T-helper 2 cell (primary cell): ENCODE results near the gene PTGDS.

Experiments used
- DNase-seq, 5 experiments: peaks; one replicate each; pipeline versions ENCODE4 v3.0.0 to v3.0.0-alpha.2; 2012 to 2022
- total RNA-seq, 2 donors: gene quantifications; one replicate each; lab custom pipeline; 2026; lab: John Stamatoyannopoulos, UW

PTGDS gene
- total RNA-seq = 2.2 to 4.2 reads per million in 2 donors

DNA sequence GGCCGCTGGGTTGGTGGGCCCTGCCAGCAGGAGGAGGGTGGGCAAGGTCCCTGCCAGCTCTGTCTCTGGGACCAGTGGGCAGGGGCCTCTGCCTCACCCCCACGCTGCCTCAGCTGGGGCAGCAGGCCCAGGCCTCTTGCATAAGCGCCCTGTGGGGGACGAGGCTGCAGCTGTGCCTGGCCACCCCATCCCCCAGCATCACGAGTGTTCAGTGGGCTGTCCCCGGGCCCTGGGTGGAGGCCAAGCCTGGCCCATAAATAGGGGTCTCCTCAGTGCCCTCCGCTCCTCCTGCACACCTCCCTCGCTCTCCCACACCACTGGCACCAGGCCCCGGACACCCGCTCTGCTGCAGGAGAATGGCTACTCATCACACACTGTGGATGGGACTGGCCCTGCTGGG, at the start of gene PTGDS:
Gene PTGDS, plus strand, starts transcription at position 282 of the 400 bp plus-strand sequence. Its CDS starts 75 bp downstream, at position 357.
- no peak for DNase-seq

DNA sequence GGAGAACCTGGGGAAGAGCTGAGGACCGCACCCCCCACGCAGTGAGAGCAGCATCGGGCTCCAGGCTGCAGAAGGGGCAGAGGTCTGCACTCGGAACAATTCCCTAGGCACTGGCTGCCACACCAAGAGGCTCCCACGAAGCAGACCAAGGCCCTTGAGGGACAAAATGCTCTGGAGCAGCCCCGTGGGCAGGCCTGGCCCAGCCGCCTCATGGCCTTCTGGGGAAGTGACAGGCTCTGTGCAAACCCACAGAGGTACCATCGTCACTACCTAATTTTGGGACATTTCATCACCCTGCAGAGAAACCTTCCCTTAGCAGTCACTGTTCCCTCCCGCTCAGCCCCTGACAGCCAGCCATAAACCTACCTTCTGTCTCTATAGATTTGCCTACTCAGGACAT, 48.7 kb upstream of the PTGDS start:
- no peak for DNase-seq

DNA sequence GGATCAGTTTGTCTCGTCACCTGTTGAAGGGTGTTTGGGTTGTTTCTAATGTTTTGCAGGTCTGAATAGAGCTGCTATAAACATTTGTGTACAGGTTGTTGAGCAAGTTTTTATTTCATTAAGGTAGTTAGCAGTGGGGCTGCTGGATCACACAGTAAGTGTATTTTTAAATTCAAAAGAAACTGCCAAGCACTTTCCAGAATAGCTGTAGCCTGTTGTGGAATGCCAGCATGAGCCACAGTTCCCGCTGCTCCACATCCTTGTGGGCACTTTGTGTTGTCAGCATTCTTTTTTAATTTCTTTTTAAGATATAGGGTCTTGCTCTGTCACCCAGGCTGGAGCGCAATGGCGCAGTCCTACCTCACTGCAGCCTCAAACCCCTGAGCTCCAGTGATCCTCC, 47.3 kb upstream of the PTGDS start:
- no peak for DNase-seq

- DNase-seq = no peak
These were observed 45.6 kb upstream of the PTGDS start for GRCh38 chr9:136931611-136932130.

DNA sequence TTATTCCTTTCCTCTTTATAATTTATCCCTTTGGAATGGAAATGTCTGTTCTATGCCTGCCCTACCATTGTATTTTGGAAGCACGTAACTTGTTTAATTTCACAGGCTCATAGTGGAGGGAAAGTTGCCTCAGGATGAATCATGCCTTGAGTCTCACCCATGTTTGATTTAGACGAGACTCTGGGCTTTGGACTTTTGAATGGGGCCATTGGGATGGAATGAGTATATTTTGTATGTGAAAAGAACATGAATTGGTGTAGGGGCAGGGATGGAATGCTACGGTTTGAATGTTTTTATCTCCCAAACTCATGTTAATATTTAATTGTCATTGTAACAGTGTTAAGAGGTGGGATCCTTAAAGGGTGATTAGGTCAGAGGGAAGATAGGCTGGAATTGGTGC, 43.0 kb upstream of the PTGDS start:
- no peak for DNase-seq

DNA sequence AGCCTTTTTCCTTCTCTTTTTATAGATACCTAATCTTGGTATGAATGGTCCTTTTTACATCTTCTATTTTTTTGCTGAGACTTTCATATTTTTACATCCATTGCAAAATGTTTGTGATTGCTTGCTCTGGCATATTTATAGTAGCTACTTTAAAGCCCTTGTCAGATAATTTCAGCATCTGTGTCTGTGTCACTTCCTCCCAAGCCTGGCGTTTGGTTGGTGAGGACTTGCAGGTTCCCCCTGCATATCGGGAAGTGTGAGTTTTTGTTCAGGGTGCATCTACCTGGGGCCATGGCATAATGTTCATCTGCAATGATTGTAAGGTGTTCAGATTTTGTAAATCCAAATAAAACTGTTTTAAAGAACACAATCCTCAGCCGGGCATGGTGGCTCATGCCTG, 41.7 kb upstream of the PTGDS start:
- no peak for DNase-seq

- DNase-seq = no peak
These were observed 40.6 kb upstream of the PTGDS start for GRCh38 chr9:136936645-136937170.

DNA sequence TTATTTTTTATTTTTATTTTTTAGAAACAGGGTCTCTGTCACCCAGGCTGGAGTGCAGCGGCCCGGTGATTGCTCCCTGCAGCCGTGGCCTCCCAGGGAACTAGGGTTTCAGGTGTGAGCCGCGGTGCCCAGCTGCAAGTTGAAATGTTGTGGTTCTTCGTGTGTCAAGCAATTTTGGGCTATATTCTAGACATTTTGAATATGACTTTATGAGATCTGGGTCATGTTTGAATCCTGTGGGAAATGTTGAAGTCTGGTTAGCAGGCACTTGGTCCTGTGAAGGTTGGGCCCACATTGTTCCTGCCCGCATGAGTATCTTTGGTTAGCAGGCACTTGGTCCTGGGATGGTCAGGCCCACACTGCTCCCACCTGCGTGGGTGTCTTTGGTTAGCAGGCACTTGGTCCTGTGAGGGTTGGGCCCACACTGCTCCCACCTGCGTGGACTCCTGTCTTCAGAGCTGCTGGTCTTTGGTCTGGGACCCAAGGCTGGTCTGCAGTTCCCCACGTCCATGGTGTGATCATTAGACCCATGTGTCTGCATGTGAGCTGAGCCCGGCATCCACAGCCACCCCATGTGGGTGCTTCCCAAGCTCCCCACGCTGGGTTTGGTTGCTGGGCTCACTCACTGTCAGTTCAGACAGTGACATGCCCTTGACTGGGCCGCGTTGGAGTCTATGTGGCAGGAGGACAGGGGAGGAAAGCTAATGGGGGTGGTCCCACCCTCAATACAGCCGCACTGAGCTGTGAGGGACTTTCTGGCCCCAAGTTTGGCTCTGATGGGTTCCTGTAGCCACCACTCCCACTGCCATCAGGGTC, 39.9 kb upstream of the PTGDS start:
- no peak for DNase-seq

DNA sequence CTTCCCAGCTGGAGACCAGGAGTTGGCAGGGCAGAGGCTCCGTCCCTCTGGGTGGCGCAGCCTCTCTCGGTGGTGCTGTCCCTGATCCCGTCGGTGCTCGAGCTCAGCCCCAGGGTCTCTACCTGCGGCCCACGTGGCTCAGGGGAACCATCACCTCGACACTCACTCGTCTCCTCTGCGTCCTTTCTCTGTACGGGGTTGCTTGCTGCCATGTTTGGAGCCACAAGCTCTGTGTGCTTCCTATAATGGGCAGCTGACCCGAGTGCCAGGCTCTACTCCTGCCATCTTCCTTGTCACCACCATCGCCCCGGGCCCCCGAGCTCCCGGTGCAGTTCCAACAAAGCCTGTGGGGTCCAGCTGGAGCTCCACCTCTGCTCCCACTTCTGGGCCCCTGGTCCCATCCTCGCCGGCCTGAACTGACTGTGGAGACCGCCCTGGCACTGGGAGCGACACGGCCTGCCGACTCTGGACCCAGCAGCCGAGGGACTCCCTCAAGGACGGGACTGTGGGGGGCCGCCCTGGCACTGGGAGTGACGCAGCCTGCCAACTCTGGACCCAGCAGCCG, 37.8 kb upstream of the PTGDS start:
- no peak for DNase-seq

- no peak for DNase-seq
These were observed 37.2 kb upstream of the PTGDS start for GRCh38 chr9:136939996-136940525.

DNA sequence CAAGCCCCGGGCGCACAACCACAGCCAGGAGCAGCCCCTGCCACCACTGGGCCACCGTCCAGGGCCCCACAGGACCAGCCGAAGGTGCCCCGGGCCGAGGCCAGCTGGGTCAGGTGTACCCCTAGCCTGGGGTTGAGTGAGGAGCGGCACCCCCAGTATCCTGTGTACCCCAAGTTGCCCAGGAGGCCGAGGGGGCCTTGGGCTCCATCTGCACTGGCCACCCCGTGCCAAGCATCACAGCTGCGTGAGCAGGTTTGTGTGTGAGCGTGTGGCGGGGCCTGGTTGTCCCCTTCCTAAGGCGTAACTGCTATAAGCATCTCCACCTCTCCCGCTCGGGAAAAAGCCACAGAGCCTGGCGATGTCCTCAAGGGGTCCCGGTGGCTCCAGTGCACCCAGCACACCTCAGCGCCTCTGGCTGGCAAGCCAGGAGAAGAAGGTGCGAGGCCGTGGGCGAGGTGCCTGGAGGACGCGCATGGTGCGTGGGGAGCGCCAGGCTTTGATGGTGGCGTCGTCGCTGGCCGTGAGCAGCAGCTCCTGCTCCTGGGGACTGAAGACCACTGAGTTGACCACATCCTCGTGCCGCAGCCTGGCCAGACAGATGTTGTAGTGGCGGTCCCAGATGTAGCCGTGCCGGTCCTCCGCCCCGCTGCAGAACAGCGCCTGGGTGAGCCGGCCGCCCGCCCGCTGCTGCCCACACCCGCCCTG, 36.6 kb upstream of the PTGDS start:
- DNase-seq = no peak

DNA sequence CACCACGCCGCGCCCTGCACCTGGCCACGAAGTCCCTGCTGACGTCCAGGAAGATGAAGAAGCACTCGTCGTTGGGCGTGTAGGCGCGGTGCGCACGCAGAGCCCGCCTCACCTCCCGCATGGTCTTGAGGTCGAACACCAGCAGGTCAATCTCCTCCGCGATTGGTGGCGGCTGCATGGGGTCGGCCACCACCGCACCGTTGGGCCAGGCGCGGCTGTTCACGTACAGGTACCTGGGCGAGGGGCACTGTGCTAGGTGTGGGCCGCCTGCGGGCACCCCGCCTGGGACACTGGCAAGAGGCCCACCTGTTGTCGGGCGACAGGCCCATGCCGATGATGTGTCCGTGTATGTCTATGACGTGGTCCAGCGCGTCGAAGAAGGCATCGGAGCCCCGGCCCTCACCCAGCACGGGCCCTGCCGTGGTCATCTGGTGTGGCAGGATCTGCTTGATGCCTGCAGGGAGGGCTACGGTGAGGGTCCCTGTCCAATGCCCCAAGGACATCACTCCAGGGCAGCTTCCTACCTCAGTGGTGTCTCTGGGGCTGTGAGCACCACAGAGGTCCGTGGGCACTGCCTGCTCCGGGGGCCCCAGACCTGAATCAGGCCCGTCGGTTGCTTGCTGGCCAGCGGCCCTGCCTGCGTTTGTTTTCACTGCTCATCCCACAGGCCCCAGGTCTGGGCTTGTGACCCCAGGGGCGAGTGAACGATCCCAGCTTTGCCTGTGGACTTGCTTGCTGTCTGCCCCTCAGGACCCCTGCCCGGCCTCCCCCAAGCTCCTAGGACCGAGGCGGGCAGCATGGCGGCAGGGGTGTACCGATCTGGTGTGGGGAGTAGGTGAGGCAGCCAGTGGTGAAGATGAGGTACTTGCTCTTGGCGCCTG, 35.8 kb upstream of the PTGDS start:
- peak in 2 of 5 experiments; percentile 3 to 8 for DNase-seq

- no peak for DNase-seq
These were observed 35.0 kb upstream of the PTGDS start for GRCh38 chr9:136942112-136942880.

DNA sequence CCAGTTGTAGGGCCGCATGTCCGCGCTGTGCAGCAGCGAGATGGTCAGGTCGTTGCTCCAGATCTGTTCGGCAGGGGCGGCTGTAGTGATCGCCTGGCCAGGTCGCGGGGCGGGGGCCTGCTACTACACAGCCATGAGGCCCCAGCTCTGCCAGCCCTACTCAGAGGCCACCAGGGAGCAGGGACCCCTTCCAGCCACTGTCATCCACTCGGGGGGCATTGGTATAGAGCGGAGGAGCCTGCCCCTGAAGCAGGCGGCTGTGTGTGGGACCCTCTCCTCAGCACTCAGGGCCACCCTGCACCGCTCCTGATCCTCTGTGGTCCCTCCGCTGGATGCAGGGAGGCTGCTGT, 34.4 kb upstream of the PTGDS start:
- DNase-seq = no peak

DNA sequence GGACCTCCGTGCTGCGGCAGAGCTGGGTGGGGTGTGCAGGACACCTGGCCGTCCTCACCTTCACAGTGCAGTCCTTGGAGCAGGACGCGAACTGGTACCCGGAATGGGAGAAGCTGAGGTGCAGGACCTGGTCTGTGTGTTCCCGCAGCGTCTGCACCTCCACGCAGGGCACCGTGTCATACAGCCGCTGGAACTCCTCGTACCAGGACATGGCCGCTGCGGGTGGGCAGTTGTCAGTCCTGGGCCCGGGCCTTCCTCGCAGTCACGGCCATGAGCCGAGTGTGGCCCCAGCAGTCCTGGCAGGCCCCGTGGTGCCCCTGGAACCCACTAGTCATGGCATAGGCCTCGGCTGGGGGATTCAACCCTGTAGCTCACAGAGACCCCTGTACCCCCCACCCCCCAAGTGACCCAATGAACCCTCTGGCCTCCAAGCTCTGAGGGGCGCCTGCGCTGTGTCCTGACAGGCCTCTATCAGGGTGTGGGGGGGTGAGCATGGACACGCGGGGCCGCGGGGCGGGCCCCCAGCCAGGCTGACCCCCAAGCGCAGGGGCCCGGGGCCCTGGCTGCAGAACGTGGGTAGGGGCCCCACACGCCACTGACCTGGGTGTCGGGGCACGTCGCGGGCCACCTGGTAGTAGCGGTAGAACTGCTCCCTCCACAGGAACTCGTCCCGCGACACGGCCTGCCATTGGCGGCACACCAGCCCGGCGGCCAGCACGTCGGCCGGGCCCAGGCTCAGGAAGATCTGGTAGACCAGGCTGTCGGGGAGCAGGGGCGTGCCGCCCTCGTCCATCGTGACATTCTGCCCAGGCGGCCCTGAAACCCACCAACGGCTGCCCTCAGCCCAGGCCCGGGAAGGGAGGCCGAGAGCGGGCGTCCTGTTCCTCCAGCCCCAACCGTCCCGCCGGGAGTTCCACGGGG, 33.8 kb upstream of the PTGDS start:
- peak in 2 of 5 experiments; percentile 22 to 49 for DNase-seq

DNA sequence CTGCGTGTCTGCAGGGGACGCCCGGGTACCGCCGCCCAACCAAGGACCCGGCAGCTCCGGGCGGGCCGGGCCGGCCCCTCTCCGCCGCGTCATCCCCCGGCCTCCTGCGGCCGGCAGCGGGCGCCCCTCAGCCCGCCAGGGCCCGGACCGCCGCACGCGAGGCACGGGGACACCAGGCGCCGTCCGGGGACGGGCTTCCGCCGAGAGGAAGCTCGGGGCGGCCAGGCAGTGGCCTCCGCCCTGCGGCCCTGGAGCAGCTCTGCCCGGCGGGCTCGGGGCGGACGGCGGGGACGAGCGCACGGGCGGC, 33.1 kb upstream of the PTGDS start:
- no peak for DNase-seq

DNA sequence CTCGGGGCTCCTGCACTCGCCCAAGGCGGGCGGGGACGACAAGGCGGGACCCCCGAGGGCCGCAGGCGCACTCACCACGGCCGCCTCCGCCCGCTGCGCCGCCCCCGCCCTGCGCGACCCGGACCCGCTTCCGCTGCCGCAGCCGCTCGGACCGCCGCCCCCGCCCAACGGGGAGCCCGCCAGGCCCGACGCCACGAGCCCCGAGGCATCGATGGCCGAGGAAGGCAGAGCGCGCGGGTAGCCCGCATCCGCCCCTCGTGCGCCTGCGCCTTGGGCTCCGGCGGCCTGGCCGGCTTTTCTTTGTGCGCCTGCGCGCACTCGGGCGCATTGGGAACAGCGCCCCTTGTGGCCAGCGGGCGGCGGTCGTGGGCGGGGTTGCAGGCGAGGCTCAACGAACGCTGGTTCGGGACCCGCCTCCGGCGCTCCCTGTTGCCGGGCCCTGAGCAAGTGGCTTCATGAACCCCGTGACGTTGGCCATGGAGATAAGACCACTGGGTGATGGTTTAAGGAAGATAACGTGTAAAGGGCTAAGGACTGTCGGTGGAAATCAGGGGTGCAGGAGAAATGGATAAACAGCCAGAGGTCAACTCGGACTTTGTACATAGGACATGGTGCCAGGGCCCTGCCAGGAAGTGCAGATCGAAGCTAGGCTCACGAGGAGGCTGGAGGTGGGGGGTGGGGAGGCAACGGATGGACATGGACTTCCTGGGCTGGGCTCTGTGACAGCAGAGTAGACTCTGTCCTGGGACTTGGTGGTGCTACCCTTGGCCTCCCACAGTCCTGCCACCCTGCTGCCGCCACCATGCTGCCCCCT, 32.6 kb upstream of the PTGDS start, which contains the start of the genes C8G and FBXW5:
Gene C8G, plus strand, starts transcription at position 725 of the 814 bp plus-strand sequence. Its CDS starts 78 bp downstream, at position 803.
Gene FBXW5, minus strand, starts transcription at position 220 of the 814 bp plus-strand sequence. CDS start 655 bp downstream, outside the sequence.
- peak; percentile 90 to 96 (median 90) for DNase-seq

DNA sequence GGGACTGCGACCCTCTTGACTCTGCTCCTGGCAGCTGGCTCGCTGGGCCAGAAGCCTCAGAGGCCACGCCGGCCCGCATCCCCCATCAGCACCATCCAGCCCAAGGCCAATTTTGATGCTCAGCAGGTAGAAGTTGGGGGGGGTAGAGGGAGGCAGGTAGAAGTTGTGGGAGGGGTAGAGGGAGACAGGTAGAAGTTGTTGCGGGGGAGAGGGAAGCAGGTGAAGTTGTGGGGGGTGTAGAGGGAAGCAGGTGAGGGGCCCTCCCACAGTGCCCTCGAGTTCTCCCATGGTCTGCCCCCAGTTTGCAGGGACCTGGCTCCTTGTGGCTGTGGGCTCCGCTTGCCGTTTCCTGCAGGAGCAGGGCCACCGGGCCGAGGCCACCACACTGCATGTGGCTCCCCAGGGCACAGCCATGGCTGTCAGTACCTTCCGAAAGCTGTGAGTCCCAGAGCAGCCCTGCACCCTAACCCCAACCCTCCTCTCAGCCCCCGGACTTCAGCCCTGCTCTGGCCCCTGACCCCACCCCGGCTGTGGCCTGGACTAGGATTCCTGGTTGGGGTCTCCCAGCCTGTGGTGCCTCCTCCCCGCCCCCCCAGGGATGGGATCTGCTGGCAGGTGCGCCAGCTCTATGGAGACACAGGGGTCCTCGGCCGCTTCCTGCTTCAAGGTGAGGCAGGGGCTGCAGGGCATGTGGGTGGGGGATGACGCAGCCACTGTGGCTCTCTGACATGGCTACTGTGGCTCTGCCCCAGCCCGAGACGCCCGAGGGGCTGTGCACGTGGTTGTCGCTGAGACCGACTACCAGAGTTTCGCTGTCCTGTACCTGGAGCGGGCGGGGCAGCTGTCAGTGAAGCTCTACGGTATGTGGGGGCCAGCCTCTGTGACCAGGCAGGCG, 31.7 kb upstream of the PTGDS start:
- DNase-seq = no peak
